ENCODE measurements around the gene FGF23. TPM values are rescaled to one million over a fixed set of nuclear protein-coding genes. Genes with fewer than 3 reads are reported as not detected.

Gene FGF23
- total RNA-seq = not detected in 2 replicates

GRCh38 chr12:4379405-4379804 is at the start of gene FGF23:
TSS of gene FGF23 (minus strand) at chr12:4379712. CDS start at chr12:4379582, 130 bp downstream.

GRCh38 chr12:4320853-4321701 is 58.4 kb downstream of the FGF23 start, which contains the start of gene TIGAR:
TSS of gene TIGAR (plus strand) at chr12:4321213. CDS start at chr12:4321272, 59 bp downstream.

Other genes with a start within 250 kb of the FGF23 start
- gene CCND2, start 106.0 kb downstream of the FGF23 start, total RNA-seq = 18.2 and 52.6 TPM in 2 replicates
- gene TIGAR, start 58.5 kb downstream of the FGF23 start, total RNA-seq = 16.6 and 20.7 TPM in 2 replicates
- gene FGF6, start 66.1 kb upstream of the FGF23 start, total RNA-seq = not detected in 2 replicates
- 15.9 and 16.3 TPM in 2 replicates for gene RAD51AP1, start 159.2 kb upstream of the FGF23 start, total RNA-seq
- gene DYRK4, start 182.5 kb upstream of the FGF23 start, total RNA-seq = 46.1 and 53.5 TPM in 2 replicates